Activated T-helper 1 cell treated with anti-CD3 and anti-CD28 coated beads, Interleukin-12 subunit alpha, Interleukin-12 subunit beta, Interleukin-2, Interleukin-4 antibody, amounts not matched to agents 30 ng/mL and 10 ng/mL and 1 ng/mL, durations not matched to agents 14 hours and 24 hours and 36 hours (primary cell): Measurements from ENCODE around the gene USP34. TPM values are rescaled to one million over a fixed set of nuclear protein-coding genes. Genes with fewer than 3 reads are reported as not detected.

ENCODE experiments used
- DNase-seq: peaks from one replicate; pipeline ENCODE4 v3.0.0; 2021; ENCODE audit warnings: low spot score
- H3K27ac Mint-ChIP-seq: one replicate; pipeline ENCODE4 v1.8.0; 2021; ENCODE audit warnings: mild to moderate bottlenecking, mixed read lengths
- H3K27me3 Mint-ChIP-seq: one replicate; pipeline ENCODE4 v1.8.0; 2022; ENCODE audit warnings: mild to moderate bottlenecking, moderate library complexity, mixed read lengths; ENCODE audit not compliant: insufficient read depth
- H3K36me3 Mint-ChIP-seq: one replicate; pipeline ENCODE4 v1.8.0; 2021; ENCODE audit warnings: low read depth, mixed read lengths
- H3K4me1 Mint-ChIP-seq: one replicate; pipeline ENCODE4 v1.8.0; 2021; ENCODE audit warnings: low read depth, mixed read lengths
- H3K4me3 Mint-ChIP-seq: one replicate; pipeline ENCODE4 v1.8.0; 2021; ENCODE audit warnings: mild to moderate bottlenecking, moderate library complexity, mixed read lengths
- H3K9me3 Mint-ChIP-seq: one replicate; pipeline ENCODE4 v1.8.0; 2021; ENCODE audit warnings: mixed read lengths
- intact Hi-C: fragments of 100-400 bp; cut with micrococcal nuclease; formaldehyde crosslinking; loops from one replicate; pipeline ENCODE4 v1.15.1; 2024
- total RNA-seq: library from RNA; stranded (reverse); gene quantifications from 2 replicates; pipeline ENCODE4 v1.2.3, GENCODE V29; 2022

The USP34 gene
- total RNA-seq, 1 donor from 2014 or later, result 91.3 TPM

- peaks cover 43% of the 10 kb centered on the region for H3K36me3 Mint-ChIP-seq
- intact Hi-C loops, result no loop called here
- H3K4me1 Mint-ChIP-seq, result no peaks in the 10 kb centered on the region
- H3K4me3 Mint-ChIP-seq, result no peak overlapping the region
- peaks cover 8% of the 10 kb centered on the region for H3K9me3 Mint-ChIP-seq
- DNase-seq, result no peak
- no peaks in the 10 kb centered on the region for H3K27me3 Mint-ChIP-seq
- H3K27ac Mint-ChIP-seq, result no peak overlapping the region
These were observed 120.1 kb downstream of the USP34 start for GRCh38 chr2:61350777-61351176.

- Mint-ChIP-seq H3K27me3 (no peaks in the 10 kb centered on the region), H3K27ac (no peak overlapping the region), H3K4me1 (no peaks in the 10 kb centered on the region), H3K36me3 (peaks cover 55% of the 10 kb centered on the region), H3K4me3 (no peak overlapping the region), H3K9me3 (no peaks in the 10 kb centered on the region)
- no peak for DNase-seq
- intact Hi-C loops, result no loop called here
These were observed 127.7 kb downstream of the USP34 start for GRCh38 chr2:61343141-61343540.

GRCh38 chr2:61340242-61340641 lies 130.6 kb downstream of the USP34 start:
- Mint-ChIP-seq H3K27ac (no peak overlapping the region), H3K27me3 (no peaks in the 10 kb centered on the region), H3K9me3 (no peaks in the 10 kb centered on the region), H3K4me3 (no peak overlapping the region), H3K4me1 (no peaks in the 10 kb centered on the region), H3K36me3 (peaks cover 52% of the 10 kb centered on the region)
- no peak for DNase-seq
- intact Hi-C loops, result no loop called here

- H3K4me1 Mint-ChIP-seq, result peaks cover 5% of the 10 kb centered on the region
- H3K9me3 Mint-ChIP-seq, result no peaks in the 10 kb centered on the region
- no peak overlapping the region for H3K27ac Mint-ChIP-seq
- peaks cover 42% of the 10 kb centered on the region for H3K36me3 Mint-ChIP-seq
- no peaks in the 10 kb centered on the region for H3K27me3 Mint-ChIP-seq
- intact Hi-C loops, result no loop called here
- no peak for DNase-seq
- H3K4me3 Mint-ChIP-seq, result no peak overlapping the region
These were observed 132.4 kb downstream of the USP34 start for GRCh38 chr2:61338447-61338846.

- H3K36me3 Mint-ChIP-seq, result peaks cover 30% of the 10 kb centered on the region
- no peak overlapping the region for H3K4me3 Mint-ChIP-seq
- intact Hi-C loops, result no loop called here
- peaks cover 5% of the 10 kb centered on the region for H3K4me1 Mint-ChIP-seq
- H3K27me3 Mint-ChIP-seq, result no peaks in the 10 kb centered on the region
- H3K9me3 Mint-ChIP-seq, result no peaks in the 10 kb centered on the region
- no peak overlapping the region for H3K27ac Mint-ChIP-seq
- DNase-seq, result no peak
These were observed 135.7 kb downstream of the USP34 start for GRCh38 chr2:61335187-61335586.

GRCh38 chr2:61334466-61334865 lies 136.4 kb downstream of the USP34 start:
- H3K36me3 Mint-ChIP-seq, result peaks cover 30% of the 10 kb centered on the region
- no peak overlapping the region for H3K4me3 Mint-ChIP-seq
- H3K4me1 Mint-ChIP-seq, result peaks cover 5% of the 10 kb centered on the region
- H3K27ac Mint-ChIP-seq, result no peak overlapping the region
- H3K9me3 Mint-ChIP-seq, result no peaks in the 10 kb centered on the region
- no peak for DNase-seq
- H3K27me3 Mint-ChIP-seq, result no peaks in the 10 kb centered on the region
- intact Hi-C loops, result no loop called here

- peaks cover 19% of the 10 kb centered on the region for H3K4me1 Mint-ChIP-seq
- peaks cover 19% of the 10 kb centered on the region for H3K36me3 Mint-ChIP-seq
- H3K4me3 Mint-ChIP-seq, result peak overlapping the region; percentile 54
- intact Hi-C loops, result no loop called here
- peak overlapping the region; percentile 63 for H3K27ac Mint-ChIP-seq
- no peak for DNase-seq
- H3K27me3 Mint-ChIP-seq, result no peaks in the 10 kb centered on the region
- H3K9me3 Mint-ChIP-seq, result no peaks in the 10 kb centered on the region
These were observed 142.1 kb downstream of the USP34 start for GRCh38 chr2:61328707-61329251.

- no peaks in the 10 kb centered on the region for H3K27me3 Mint-ChIP-seq
- no peak for DNase-seq
These were observed 143.7 kb downstream of the USP34 start for GRCh38 chr2:61327173-61327572.

GRCh38 chr2:61326423-61326822 lies 144.5 kb downstream of the USP34 start:
- no peaks in the 10 kb centered on the region for H3K27me3 Mint-ChIP-seq
- peaks cover 17% of the 10 kb centered on the region for H3K36me3 Mint-ChIP-seq
- no peak overlapping the region for H3K27ac Mint-ChIP-seq
- peaks cover 19% of the 10 kb centered on the region for H3K4me1 Mint-ChIP-seq
- no peak for DNase-seq
- intact Hi-C loops, result no loop called here
- H3K9me3 Mint-ChIP-seq, result no peaks in the 10 kb centered on the region
- no peak overlapping the region for H3K4me3 Mint-ChIP-seq

More at GRCh38 chr2:61327173-61327572, 143.7 kb downstream of the USP34 start:
- H3K9me3 Mint-ChIP-seq, result no peaks in the 10 kb centered on the region
- H3K36me3 Mint-ChIP-seq, result peaks cover 17% of the 10 kb centered on the region
- H3K4me3 Mint-ChIP-seq, result no peak overlapping the region
- peaks cover 19% of the 10 kb centered on the region for H3K4me1 Mint-ChIP-seq
- peak overlapping the region; percentile 34 for H3K27ac Mint-ChIP-seq
- intact Hi-C loops, result no loop called here

GRCh38 chr2:61320181-61320580 lies 150.7 kb downstream of the USP34 start:
- Mint-ChIP-seq H3K9me3 (no peaks in the 10 kb centered on the region), H3K27me3 (no peaks in the 10 kb centered on the region), H3K4me3 (no peak overlapping the region), H3K27ac (no peak overlapping the region), H3K4me1 (no peaks in the 10 kb centered on the region), H3K36me3 (peaks cover 6% of the 10 kb centered on the region)
- DNase-seq, result no peak
- intact Hi-C loops, result no loop called here

- H3K36me3 Mint-ChIP-seq, result peaks cover 6% of the 10 kb centered on the region
- no peak overlapping the region for H3K4me3 Mint-ChIP-seq
These were observed 152.3 kb downstream of the USP34 start for GRCh38 chr2:61318553-61318952.

GRCh38 chr2:61295981-61296380 lies 174.9 kb downstream of the USP34 start:
- intact Hi-C loops, result no loop called here
- no peaks in the 10 kb centered on the region for H3K27me3 Mint-ChIP-seq
- no peaks in the 10 kb centered on the region for H3K9me3 Mint-ChIP-seq
- peaks cover 39% of the 10 kb centered on the region for H3K36me3 Mint-ChIP-seq
- DNase-seq, result no peak
- no peak overlapping the region for H3K27ac Mint-ChIP-seq
- peaks cover 10% of the 10 kb centered on the region for H3K4me1 Mint-ChIP-seq
- H3K4me3 Mint-ChIP-seq, result no peak overlapping the region

More at GRCh38 chr2:61318553-61318952, 152.3 kb downstream of the USP34 start:
- intact Hi-C loops, result no loop called here
- no peak for DNase-seq
- Mint-ChIP-seq H3K4me1 (no peaks in the 10 kb centered on the region), H3K9me3 (no peaks in the 10 kb centered on the region), H3K27me3 (no peaks in the 10 kb centered on the region), H3K27ac (no peak overlapping the region)

- H3K4me3 Mint-ChIP-seq, result no peak overlapping the region
- H3K36me3 Mint-ChIP-seq, result peaks cover 40% of the 10 kb centered on the region
- peaks cover 15% of the 10 kb centered on the region for H3K4me1 Mint-ChIP-seq
- H3K27me3 Mint-ChIP-seq, result no peaks in the 10 kb centered on the region
- H3K9me3 Mint-ChIP-seq, result no peaks in the 10 kb centered on the region
- intact Hi-C loops, result no loop called here
- no peak for DNase-seq
- no peak overlapping the region for H3K27ac Mint-ChIP-seq
These were observed 178.9 kb downstream of the USP34 start for GRCh38 chr2:61291851-61292575.
